ENCODE measurements around the gene KIF13A. TPM values are rescaled to one million over a fixed set of nuclear protein-coding genes. Genes with fewer than 3 reads are reported as not detected.

The KIF13A gene
- total RNA-seq, 2 experiments from 2014 or later: 0.91 to 1.4 TPM

DNA sequence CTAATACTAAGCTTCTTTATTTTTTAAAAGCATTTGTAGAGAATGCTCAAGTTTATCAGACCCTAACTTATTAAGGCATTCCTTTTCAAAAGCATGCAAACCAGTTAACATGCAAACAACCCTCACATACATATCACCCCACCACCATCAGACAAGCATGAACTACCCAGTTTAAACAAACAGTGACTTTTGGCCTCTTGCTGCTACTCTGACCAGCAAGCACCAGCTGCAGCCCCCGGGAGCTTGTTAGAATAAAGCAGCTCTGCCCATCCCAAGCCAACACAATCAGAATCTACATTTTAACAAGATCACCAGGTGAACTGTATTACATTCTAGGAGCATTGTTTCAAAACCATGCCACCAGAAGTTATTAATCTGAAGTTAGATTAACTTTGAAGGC, 274.9 kb downstream of the KIF13A start:
- Mint-ChIP-seq H3K9me3 (no peaks in the 10 kb centered on the region), H3K4me1 (ENCODE audit: low read depth) (peaks cover 4% of the 10 kb centered on the region), H3K27ac (no peak overlapping the region), H3K27me3 (no peaks in the 10 kb centered on the region), H3K4me3 (no peak overlapping the region), H3K36me3 (ENCODE audit: low read depth) (no peaks in the 10 kb centered on the region)
- H3K9me3 ChIP-seq (ENCODE audit: control insufficient read depth in 1 of 2, insufficient read depth in 1 of 2, low read length in 2 of 2): no peaks in the 10 kb centered on the region
- intact Hi-C loops (cut with DNase I, micrococcal nuclease): no loop called here
- no peak overlapping the region for H3K4me3 ChIP-seq (ENCODE audit: low read length)
- H3K4me1 ChIP-seq (ENCODE audit: insufficient read depth, low read length): peaks cover 6% of the 10 kb centered on the region
- no peaks in the 10 kb centered on the region for H3K36me3 ChIP-seq (ENCODE audit: insufficient read depth, low read length)
- CTCF ChIA-PET: no interaction called here
- DNase-seq (no peak), ATAC-seq (ENCODE audit: poor library complexity) (no peak)
- no peak overlapping the region for H3K27ac ChIP-seq (ENCODE audit: low read depth in 1 of 2, low read length in 2 of 2)
- H3K27me3 ChIP-seq (ENCODE audit: control insufficient read depth in 1 of 2, insufficient read depth in 2 of 2, low read length in 2 of 2): no peaks in the 10 kb centered on the region
- TF ChIP-seq, protein P1, sequence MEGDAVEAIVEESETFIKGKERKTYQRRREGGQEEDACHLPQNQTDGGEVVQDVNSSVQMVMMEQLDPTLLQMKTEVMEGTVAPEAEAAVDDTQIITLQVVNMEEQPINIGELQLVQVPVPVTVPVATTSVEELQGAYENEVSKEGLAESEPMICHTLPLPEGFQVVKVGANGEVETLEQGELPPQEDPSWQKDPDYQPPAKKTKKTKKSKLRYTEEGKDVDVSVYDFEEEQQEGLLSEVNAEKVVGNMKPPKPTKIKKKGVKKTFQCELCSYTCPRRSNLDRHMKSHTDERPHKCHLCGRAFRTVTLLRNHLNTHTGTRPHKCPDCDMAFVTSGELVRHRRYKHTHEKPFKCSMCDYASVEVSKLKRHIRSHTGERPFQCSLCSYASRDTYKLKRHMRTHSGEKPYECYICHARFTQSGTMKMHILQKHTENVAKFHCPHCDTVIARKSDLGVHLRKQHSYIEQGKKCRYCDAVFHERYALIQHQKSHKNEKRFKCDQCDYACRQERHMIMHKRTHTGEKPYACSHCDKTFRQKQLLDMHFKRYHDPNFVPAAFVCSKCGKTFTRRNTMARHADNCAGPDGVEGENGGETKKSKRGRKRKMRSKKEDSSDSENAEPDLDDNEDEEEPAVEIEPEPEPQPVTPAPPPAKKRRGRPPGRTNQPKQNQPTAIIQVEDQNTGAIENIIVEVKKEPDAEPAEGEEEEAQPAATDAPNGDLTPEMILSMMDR (IDR thresholded peaks at IDR 0.05): no peak
- POLR2A ChIA-PET: no interaction called here

DNA sequence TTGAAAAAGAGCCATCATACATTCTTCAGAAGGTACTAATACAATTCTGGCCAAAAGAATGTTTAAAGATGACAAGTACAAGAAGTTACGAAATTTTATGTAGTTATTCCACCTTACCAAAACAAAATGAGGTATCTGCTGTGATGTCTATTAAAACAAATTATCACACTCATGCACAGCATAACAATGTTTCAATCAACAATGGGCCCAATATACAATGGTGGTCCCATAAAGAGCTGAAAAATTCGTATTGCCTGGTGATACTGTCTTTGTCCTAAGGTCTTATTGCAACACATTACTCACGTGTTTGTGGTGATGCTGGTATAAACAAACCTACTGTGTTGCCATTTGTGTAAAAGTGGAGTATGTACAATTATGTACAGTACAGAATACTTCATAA, 277.1 kb downstream of the KIF13A start:
- Histone ChIP-seq H3K36me3 (ENCODE audit: insufficient read depth, low read length) (no peaks in the 10 kb centered on the region), H3K27ac (ENCODE audit: low read depth in 1 of 2, low read length in 2 of 2) (no peak overlapping the region), H3K9me3 (ENCODE audit: control insufficient read depth in 1 of 2, insufficient read depth in 1 of 2, low read length in 2 of 2) (no peaks in the 10 kb centered on the region), H3K4me1 (ENCODE audit: insufficient read depth, low read length) (peaks cover 15% of the 10 kb centered on the region), H3K4me3 (ENCODE audit: low read length) (no peak overlapping the region), H3K27me3 (ENCODE audit: control insufficient read depth in 1 of 2, insufficient read depth in 2 of 2, low read length in 2 of 2) (no peaks in the 10 kb centered on the region)
- no peaks in the 10 kb centered on the region for H3K27me3 Mint-ChIP-seq
- peaks cover 22% of the 10 kb centered on the region for H3K4me1 Mint-ChIP-seq (ENCODE audit: low read depth)
- intact Hi-C loops (cut with DNase I, micrococcal nuclease): no loop called here
- no peak overlapping the region for H3K27ac Mint-ChIP-seq
- no peaks in the 10 kb centered on the region for H3K9me3 Mint-ChIP-seq
- peaks cover 13% of the 10 kb centered on the region for H3K36me3 Mint-ChIP-seq (ENCODE audit: low read depth)
- ChIA-PET CTCF (no interaction called here), POLR2A (no interaction called here)
- TF ChIP-seq, protein P1 (IDR thresholded peaks at IDR 0.05): no peak
- DNase-seq (no peak), ATAC-seq (ENCODE audit: poor library complexity) (no peak)
- no peak overlapping the region for H3K4me3 Mint-ChIP-seq

DNA sequence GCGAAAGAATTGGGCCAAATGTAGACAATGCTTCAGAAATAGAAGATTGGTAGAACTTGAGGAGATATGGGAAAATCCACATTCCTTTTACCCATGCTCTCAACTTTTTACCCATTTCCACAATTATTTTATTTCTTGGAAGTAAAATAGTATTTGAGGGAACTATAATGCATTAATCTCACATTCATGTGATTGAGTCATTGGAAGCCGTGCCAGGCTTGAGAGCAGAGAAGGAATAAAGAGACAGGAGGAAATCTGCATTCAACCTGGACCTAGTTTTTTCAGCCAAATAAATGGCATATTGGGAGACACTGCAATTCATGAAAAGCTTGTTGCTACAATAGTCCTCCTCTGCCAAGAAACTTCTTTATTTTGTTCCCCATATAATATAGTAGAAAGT, 278.0 kb downstream of the KIF13A start:
- DNase-seq (no peak), ATAC-seq (ENCODE audit: poor library complexity) (no peak)
- no peak overlapping the region for H3K27ac ChIP-seq (ENCODE audit: low read depth in 1 of 2, low read length in 2 of 2)
- ChIA-PET CTCF (no interaction called here), POLR2A (no interaction called here)
- H3K4me1 ChIP-seq (ENCODE audit: insufficient read depth, low read length): peaks cover 16% of the 10 kb centered on the region
- H3K9me3 Mint-ChIP-seq: no peaks in the 10 kb centered on the region
- no peaks in the 10 kb centered on the region for H3K27me3 Mint-ChIP-seq
- H3K4me1 Mint-ChIP-seq (ENCODE audit: low read depth): peaks cover 21% of the 10 kb centered on the region
- H3K4me3 ChIP-seq (ENCODE audit: low read length): no peak overlapping the region
- no peaks in the 10 kb centered on the region for H3K9me3 ChIP-seq (ENCODE audit: control insufficient read depth in 1 of 2, insufficient read depth in 1 of 2, low read length in 2 of 2)
- no peak overlapping the region for H3K4me3 Mint-ChIP-seq
- no peaks in the 10 kb centered on the region for H3K27me3 ChIP-seq (ENCODE audit: control insufficient read depth in 1 of 2, insufficient read depth in 2 of 2, low read length in 2 of 2)
- H3K36me3 ChIP-seq (ENCODE audit: insufficient read depth, low read length): no peaks in the 10 kb centered on the region
- TF ChIP-seq, protein P1 (IDR thresholded peaks at IDR 0.05): no peak
- no peak overlapping the region for H3K27ac Mint-ChIP-seq
- intact Hi-C loops (cut with DNase I, micrococcal nuclease): loop anchor here (5.0 to 10.0 kb wide), 6 partner anchors 42 to 1585 kb away; partner anchors contain the start of genes ATXN1 (in 2 of the 2) and MYLIP (in 1 of the 2)
- peaks cover 13% of the 10 kb centered on the region for H3K36me3 Mint-ChIP-seq (ENCODE audit: low read depth)

Other genes with a start within 250 kb of the KIF13A start
- under 1 TPM in 1 of 2 experiments, not detected in 1; 0.11 TPM for gene NHLRC1, start 135.0 kb upstream of the KIF13A start, total RNA-seq
- gene TPMT, start 167.4 kb upstream of the KIF13A start, total RNA-seq: 1 to 10 TPM; 3.2 to 3.3 TPM
- gene KDM1B, start 167.8 kb upstream of the KIF13A start, total RNA-seq: 1 to 10 TPM; 4.4 to 6.0 TPM

All from CD4-positive, alpha-beta T cell (primary cell).